Skin epidermis (tissue), 12 donors: ENCODE data around the gene PCSK2.

Source experiments
- H3K27ac ChIP-seq, 21 experiments: fragments of 200-600 bp; sonication (generic) in 11 of 21; one replicate each; pipeline ENCODE4 v1.5.0; 2020; ENCODE audit warnings: mild to moderate bottlenecking in 3 of 21, inconsistent platforms in 2 of 21, moderate library complexity in 2 of 21
- H3K4me3 ChIP-seq, 7 experiments: fragments of 200-600 bp; sonication (generic) in 2 of 7; one replicate each; pipeline ENCODE4 v1.5.0; 2020; ENCODE audit warnings: inconsistent platforms in 2 of 7, mild to moderate bottlenecking in 2 of 7, moderate library complexity in 1 of 7

The PCSK2 gene

DNA sequence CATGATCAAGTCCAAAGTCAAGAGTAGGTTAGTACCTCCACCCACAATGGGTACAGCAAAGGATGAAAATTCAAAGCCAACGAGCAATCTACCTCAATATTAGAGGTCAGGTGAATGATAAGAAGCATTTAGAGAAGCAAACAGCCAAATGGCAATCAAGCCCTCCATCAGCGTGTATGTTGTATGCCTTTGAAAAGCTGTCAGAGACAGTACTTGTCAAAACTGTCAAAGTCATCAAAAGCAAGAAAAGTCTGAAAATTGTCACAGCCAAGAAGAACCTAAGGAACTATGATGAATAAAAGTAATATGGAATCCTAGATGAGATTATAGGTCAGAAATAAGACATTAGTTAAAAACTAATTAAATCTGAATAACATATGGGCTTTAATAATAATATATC lies 99.3 kb downstream of the PCSK2 start:
- Histone ChIP-seq H3K4me3 (no peak overlapping the region), H3K27ac (no peak overlapping the region)

DNA sequence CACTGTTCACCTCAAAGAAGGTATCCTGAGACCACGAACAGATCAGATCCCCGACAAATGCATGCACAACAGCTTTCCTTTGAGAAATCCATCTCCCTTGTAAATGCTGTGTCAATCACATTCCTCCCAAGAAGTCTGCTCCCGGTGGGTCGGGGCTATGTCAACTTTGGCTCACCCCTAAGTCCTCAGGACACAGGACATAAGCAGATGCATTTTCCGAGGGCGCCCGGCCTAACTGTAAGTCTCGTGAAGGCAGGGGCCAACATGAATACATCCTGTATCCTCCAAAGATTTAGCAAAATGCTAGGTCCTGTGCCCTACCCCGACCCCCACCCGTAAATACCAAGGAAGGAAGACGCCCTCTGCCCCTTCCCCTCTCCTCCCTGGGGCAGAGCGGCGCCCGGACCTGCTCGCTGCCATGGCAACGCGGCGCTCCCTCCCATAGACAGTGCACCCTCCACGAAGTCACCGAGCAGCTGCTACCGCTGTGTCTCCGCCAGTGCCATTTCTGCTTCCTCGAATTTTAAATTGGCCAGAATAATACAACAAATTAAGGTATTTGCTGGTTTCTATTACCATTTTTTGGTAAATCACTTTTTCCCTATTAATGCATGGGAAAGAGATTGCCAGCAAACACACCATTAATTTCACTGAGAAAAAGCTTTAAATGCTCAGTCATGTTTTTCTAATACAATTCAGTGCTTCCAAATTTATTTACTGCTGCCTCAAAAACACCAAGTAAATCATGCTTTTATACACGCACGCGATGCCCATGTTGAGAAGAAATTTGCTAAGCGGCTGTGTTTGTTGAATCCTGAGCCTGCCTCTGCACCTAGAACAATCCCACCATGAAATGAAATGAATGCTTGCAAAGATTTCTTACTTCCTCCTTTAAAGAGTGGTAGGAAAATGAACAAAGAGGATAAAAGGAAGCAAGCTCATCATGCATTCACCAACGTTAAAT lies 100.6 kb downstream of the PCSK2 start:
- no peak overlapping the region for H3K27ac ChIP-seq
- H3K4me3 ChIP-seq, result no peak overlapping the region

DNA sequence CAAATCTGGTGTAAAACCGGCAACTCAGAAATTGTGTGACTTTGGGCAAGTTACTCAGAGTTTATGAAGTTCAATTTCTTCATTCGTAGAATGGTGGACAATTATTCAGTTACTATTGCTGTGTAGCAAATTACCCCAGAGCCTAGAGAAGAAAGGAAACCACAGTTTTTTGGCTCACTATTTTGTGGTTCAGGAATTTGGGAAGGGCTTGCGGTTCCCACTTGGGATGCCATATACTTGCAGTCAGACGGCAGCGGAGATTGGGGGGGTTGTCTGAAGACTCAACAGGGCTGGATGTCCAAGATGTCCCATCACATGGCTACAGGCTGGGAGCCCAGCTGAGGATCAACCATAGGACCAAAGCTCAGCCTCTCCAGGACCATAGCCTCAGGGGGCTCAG lies 108.1 kb downstream of the PCSK2 start:
- Histone ChIP-seq H3K4me3 (no peak overlapping the region), H3K27ac (no peak overlapping the region)

DNA sequence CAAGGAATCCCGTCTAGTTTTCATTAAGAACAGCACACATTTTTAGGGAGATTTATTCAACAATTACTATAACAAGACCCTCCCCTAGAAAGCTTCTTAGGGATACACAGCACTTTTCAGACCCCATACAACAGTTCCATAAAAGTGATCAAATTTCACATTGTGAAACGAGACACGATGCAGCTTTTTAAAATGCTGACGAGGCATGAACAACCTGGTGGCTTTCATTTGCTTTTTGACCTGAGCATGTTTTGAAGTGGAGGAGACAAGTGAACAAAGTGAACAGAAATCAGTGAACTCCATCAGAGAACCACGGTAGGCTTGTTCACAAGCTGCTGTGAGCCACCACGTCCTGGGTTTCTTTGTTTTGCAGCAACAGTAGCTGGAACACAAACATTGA lies 112.2 kb downstream of the PCSK2 start:
- H3K4me3 ChIP-seq, result no peak overlapping the region
- H3K27ac ChIP-seq, result no peak overlapping the region

DNA sequence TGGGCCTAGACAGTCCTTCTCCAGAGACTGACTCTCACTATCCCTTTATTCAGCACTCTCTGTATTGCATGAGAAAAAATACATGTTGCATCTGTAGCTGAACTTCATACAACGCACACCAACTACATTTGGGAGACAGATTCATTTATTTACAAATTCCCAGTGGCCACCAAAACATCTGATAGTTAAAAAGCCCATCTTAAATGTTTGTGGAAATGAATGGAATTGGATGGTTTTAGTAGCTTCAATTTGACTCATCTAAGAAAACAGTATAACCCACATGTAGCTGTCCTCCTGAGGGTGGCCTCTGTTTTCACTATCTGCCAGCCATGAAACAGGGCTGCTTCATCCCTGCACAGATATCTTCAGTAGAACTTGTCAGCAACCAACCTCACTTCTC lies 116.3 kb downstream of the PCSK2 start:
- no peak overlapping the region for H3K4me3 ChIP-seq
- no peak overlapping the region for H3K27ac ChIP-seq

DNA sequence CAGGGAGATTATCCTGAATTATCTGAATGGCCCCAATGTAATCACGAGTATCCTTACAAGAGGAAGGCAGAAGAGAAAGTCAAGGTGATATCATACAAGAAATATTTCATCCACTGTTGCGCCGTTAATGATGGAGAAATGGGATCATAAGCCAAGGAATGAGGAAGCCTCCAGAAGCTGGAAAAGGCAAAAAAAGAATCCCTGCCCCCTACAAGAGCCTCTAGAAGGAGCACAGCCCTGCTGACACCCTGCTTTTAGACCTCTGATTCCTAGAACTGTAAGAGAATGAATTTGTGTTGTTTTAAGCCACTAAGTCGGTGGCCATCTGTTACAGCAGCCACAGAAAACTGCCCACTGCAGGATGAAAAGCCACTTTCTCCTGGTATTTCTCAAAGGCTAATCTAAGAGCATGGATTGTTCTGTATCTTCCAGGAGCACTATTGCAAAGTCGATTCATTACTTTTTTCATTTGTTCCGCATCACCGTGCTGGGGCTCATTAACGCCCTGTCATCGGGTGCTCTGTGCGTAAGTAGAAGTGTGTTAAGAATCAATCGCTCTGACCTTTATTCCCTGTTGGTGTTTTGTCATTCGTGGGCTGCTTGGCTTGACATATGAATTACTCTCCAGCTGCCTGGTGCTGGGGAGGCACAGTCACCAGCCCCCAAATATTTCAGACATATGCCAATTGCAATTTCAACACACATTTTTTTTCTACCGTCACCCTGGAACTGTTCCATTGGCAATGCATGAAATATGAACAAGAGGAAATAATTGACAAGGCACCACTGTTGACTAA lies 117.0 kb downstream of the PCSK2 start:
- Histone ChIP-seq H3K4me3 (no peak overlapping the region), H3K27ac (peak overlapping the region in 1 of 21 experiments; percentile 0)

DNA sequence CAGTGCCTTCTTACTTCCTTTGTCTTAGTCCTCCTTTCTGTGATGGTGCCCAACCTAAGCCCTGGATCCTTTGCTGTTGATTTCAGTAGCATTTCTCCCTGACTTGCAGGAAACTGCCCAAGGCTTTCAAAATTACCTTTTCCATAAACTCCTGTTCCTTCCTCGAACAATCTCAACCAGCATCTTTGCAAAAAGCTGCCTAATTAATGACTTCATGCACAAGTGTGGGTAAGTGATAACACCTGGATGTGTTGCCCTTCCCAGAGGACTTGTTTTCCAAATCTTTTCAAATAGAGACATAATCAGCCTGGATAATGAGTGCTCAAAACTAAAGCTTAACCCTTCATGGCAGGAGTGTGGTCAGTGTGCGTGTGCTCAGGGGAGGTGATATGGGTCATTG lies 118.0 kb downstream of the PCSK2 start:
- Histone ChIP-seq H3K27ac (no peak overlapping the region), H3K4me3 (no peak overlapping the region)

DNA sequence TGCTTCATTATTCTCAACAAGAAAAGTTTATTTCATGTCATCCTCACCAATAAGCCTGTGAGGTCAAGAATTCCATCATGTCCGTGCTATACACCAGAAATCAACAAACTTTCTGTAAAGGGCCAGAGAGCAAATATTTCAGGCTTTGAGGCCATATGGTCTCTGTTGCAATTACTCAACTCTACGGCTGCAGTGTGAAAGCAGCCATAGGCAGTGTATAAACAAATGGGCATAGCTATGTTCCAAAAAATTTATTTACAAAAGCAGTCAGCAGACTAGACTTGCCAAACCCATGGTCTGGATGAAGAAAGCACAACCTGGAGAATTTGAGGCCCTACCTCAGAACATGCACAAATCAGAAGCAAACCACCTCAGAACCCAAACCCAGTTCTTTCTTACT lies 118.5 kb downstream of the PCSK2 start:
- no peak overlapping the region for H3K4me3 ChIP-seq
- no peak overlapping the region for H3K27ac ChIP-seq

DNA sequence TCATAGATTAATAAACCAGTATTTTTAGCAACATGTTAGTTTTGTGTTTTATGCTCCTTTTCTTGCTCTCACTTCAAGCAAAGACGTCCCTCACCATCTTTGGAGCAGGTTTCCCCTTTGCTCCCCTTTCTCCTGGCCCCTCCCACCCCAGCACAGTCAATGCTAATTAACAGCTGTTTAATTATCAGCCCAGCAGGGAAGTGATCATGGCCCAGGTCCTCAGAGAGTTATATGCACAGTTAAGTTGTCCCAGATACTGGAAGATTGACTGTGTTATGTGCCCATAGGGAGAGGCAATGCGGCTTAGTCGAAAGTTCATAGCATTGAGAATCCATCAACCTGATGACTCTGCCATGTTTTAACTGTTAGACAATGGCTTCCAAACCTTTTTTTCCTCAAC lies 123.5 kb downstream of the PCSK2 start:
- no peak overlapping the region for H3K27ac ChIP-seq
- no peak overlapping the region for H3K4me3 ChIP-seq

DNA sequence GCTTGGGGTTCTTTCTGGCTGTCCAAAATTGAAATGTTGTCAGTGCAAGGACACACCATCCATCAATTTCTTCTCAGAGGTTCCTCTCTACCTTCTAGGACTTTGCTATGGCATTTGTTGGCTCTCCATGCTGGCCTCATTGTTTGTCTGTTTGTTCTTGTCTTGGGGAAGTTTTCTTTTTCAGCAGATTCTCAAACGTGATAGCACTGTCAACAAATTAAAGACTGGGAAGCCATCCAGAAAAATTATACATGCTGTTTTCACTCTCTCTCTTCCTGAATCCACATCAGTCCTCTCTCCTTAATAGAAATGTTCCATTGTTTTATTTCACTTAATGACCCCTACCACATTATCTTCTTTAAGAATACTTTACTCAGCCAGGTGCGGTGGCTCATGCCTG lies 130.4 kb downstream of the PCSK2 start:
- no peak overlapping the region for H3K4me3 ChIP-seq
- no peak overlapping the region for H3K27ac ChIP-seq

DNA sequence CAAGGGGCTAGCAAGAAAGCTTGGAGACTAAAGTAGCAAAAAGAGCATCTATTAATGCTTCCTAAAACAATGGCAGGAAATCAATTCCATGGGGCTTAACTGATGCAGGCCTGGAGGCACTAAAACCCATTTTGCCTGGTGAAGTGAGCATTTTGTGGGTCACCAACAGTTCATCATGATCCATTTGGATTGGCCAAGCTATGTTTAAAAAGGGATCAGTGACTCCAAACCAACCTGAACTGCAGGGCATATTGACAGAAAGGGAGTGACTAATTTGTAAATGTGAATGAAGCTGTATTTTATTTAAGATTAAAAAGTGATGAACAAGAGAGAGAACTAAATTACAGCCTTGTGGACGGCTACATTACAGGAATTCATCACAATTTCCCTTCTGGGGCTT lies 132.0 kb downstream of the PCSK2 start:
- Histone ChIP-seq H3K4me3 (no peak overlapping the region), H3K27ac (no peak overlapping the region)

DNA sequence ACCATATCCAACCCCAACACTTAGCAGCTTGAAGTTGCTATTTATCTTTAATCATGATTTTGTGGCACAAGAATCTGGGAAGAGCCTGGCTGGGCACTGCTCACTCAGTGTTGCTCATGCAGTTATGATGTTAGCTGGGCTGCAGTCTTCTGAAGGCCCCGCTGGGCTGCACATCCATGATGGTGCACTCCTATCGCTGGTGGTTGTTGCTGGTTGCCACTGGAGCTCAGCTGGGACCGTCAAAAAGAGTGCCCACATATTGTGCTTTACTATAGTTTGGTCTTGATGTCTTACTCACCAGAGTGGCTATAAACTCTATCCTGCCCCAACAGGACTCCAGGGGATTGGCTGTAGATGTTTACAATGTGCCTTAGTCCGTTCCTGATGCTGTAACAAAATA lies 137.8 kb downstream of the PCSK2 start:
- H3K4me3 ChIP-seq, result no peak overlapping the region
- H3K27ac ChIP-seq, result no peak overlapping the region

DNA sequence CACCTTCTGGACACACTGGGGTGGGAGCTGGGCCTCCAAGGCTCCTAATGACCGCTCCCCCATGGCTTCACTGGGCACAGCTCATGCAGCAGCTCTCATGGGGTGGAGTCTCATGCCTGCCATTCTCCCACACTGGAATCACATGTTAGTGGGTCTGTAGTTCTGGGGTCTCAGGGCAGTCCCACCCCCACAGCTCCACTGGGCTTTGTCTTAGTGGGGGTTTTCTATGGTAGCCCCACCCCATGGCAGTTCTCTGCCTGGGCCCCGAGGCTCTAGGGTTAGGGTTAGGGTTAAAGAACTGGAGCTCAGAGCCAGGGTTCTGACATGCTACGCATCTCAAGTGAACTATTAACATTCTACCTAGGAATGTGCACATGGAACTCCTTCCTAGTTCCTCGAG lies 139.0 kb downstream of the PCSK2 start:
- H3K27ac ChIP-seq, result no peak overlapping the region
- no peak overlapping the region for H3K4me3 ChIP-seq

DNA sequence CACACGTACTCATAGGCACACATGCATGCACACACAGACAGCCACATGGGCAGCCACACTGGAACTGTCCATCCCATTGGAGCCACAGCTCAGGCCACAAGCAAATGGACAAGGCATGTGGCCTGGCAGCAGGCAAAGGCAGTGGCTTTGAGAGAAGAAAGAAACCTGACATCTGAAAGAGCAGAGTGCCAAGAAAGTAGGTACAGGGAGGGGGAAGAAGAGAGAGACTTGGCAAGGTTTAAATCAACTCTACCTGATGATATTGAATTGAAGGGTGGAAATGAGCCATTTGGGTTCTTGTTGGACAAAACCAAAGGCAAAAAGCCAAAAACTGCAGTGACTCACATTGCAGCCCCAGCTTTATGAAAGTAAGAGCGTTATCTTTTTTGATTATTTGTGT lies 142.7 kb downstream of the PCSK2 start:
- no peak overlapping the region for H3K4me3 ChIP-seq
- no peak overlapping the region for H3K27ac ChIP-seq

DNA sequence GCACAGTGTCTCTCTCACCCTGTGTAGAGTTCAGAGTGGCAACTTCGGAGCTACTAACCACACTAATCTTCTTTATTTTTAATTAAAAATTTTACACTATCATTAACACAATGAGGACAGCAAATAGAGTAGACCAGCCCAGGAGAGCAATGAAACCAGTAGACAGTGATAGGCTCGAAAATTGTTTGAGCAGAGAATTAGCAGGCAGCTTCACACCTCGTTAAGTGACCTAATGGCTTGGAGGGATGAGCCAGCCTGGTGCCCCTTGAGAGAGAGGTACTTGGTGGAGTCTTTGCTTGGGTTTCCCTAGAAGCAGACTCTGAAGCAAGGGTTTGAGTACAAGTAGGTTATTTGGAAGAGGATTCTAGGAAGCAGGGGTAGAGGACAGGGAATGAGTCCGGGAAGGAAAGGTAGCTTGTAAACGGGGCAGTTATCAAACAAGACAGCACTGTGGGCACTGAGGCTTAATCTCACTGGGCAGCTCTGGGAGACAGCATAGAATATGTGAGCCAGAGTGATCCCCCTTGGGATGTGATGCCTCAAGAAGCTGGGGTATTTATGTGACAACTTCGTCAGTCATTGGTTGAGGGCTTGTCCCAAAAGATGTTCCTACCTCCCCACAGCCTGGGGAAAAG lies 146.1 kb downstream of the PCSK2 start:
- Histone ChIP-seq H3K27ac (no peak overlapping the region), H3K4me3 (no peak overlapping the region)

DNA sequence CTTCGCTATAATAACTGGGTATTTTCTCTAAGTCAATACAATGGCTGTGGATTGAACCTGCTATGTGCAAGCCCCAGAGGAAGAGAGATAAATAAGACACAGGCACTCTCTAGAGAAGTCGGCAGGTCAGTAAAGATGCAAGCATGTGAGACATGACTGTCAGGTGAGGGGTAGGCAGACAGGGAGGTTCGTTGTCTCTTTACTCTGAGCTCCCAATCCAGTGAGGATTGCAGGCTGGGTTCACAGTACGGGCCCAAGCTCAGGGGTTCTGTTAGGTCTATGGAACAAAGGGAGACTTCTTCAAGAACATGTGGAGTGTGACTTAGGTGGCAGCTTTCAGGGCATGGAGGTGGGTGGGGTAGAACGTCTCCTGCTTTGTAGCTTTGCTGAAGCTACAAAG lies 147.2 kb downstream of the PCSK2 start:
- Histone ChIP-seq H3K4me3 (no peak overlapping the region), H3K27ac (no peak overlapping the region)

DNA sequence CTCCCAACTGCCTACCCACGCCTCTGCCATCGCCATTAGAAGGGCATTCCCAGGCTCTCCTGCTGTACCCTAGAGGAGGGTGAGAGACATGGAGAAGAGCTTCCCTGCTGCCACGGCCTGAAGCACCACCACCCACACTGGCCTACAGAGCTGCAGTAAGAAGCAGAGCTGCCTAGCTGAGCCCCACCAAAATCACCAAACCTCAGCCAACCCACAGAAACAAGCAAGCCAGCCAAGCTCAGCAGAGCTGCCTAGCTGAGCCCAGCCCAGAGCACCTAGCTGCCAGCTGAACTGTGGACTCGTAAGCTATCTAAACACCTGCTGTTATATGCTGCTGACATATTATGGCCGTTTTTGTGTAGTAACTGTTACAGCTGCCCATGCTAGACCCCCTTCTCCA lies 149.2 kb downstream of the PCSK2 start:
- H3K27ac ChIP-seq, result no peak overlapping the region

DNA sequence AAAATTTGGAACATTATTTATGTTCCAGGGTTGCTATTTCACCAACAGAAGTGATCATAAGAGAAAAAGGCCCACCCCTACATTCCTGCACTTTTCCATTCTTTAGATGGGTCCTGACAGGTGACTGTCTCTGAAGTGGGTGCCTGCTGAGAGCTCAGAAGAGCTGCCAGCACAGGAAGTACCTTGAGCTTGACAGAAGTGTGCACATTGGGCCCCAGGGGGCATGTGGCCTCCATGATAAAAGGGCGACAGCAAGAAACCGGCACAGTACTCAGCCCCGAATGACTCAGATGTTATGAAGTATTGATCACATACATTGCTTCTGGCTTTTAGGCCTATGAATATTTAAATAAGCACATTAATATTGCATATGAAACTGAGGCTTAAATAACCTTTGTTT lies 150.4 kb downstream of the PCSK2 start:
- Histone ChIP-seq H3K27ac (no peak overlapping the region), H3K4me3 (no peak overlapping the region)

More for the DNA sequence above, 149.2 kb downstream of the PCSK2 start:
- H3K4me3 ChIP-seq, result no peak overlapping the region

DNA sequence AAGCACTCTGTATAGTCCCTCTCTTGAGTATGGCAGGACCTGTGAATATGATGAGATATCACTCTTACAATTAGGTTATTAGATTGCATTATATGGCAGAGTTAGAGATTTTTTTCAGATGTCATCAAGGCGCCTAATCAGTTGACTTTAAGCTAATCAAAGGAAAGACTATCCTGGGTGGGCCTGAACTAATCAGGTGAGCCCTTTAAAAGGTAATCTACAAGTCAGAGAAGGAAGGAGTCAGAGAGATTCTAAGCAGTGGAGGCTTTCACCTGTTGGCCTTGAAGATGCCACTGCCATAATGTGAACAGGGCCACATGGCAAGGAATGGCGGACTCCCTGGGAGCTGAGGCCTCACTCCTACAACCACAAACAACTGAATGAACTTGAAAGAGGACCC lies 152.8 kb downstream of the PCSK2 start:
- Histone ChIP-seq H3K27ac (no peak overlapping the region), H3K4me3 (no peak overlapping the region)

DNA sequence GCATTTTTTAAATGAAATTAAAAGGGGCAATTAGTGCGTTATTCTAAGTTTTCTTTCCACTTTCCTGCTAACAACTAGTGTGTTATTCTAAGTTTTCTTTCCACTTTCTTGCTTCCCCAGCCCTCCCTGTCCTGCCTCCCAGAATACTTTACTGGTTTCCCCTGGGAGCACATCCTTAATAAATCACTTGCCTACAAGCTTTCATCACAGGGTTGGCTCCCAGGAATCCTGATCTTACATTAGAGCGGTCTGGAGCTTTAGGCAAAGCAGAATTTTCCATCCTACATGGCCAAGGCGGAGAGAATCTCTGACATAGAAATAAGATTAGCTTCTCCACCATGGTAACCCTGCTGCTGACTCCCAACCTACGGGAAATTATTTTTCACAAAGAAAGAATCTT lies 154.0 kb downstream of the PCSK2 start:
- Histone ChIP-seq H3K27ac (no peak overlapping the region), H3K4me3 (no peak overlapping the region)

DNA sequence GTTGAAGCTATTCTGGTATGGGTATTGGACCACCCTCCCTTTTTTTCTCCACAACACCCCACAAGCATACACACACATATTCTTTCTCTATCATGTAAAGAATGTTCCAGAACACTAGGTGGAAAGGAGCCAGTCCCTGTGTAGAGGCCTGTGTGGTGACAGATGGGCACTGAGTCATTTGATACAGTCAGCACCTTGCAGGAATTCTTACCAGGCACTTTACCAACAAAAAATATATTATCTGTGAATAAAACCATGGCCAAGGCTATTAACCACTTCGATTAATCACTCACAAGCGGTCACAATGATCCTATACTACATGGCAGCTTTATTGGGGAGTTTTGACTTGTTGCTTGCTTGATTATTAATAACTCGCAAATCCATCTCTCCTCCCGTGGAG lies 154.9 kb downstream of the PCSK2 start:
- no peak overlapping the region for H3K27ac ChIP-seq
- H3K4me3 ChIP-seq, result no peak overlapping the region
